ENCODE data around the gene SCO2.

Gene SCO2

GRCh38 chr22:50518606-50519005, 6.8 kb downstream of the SCO2 start:
- no peak for DNase-seq

- no peak for DNase-seq
Measured at GRCh38 chr22:50517495-50518260, 7.7 kb downstream of the SCO2 start.

- no peak for DNase-seq
Measured at GRCh38 chr22:50516891-50517290, 8.5 kb downstream of the SCO2 start.

GRCh38 chr22:50516068-50516467, 9.3 kb downstream of the SCO2 start:
- no peak for DNase-seq

- DNase-seq, result no peak
Measured at GRCh38 chr22:50513175-50513574, 12.2 kb downstream of the SCO2 start.

GRCh38 chr22:50508897-50509296, 16.5 kb downstream of the SCO2 start:
- no peak for DNase-seq

- DNase-seq, result peak; percentile 100
Measured at GRCh38 chr22:50507991-50508884, 17.2 kb downstream of the SCO2 start, which contains the start of gene NCAPH2. NCAPH2 (plus strand) TSS chr22:50508224; CDS start chr22:50508338, 114 bp downstream.

- DNase-seq, result peak; percentile 97
Measured at GRCh38 chr22:50507421-50507990, 17.9 kb downstream of the SCO2 start, which contains the start of gene LMF2. LMF2 (minus strand) TSS chr22:50507702; CDS start chr22:50507675, 27 bp downstream.

GRCh38 chr22:50506611-50507420, 18.6 kb downstream of the SCO2 start:
- DNase-seq, result no peak

GRCh38 chr22:50505776-50506610, 19.4 kb downstream of the SCO2 start:
- DNase-seq, result no peak

GRCh38 chr22:50505276-50505775, 20.1 kb downstream of the SCO2 start:
- no peak for DNase-seq

- no peak for DNase-seq
Measured at GRCh38 chr22:50504369-50505211, 20.8 kb downstream of the SCO2 start.

GRCh38 chr22:50503475-50504145, 21.8 kb downstream of the SCO2 start:
- DNase-seq, result no peak

- no peak for DNase-seq
Measured at GRCh38 chr22:50502628-50503474, 22.5 kb downstream of the SCO2 start.

- DNase-seq, result no peak
Measured at GRCh38 chr22:50502096-50502495, 23.3 kb downstream of the SCO2 start.

GRCh38 chr22:50500452-50500851, 24.9 kb downstream of the SCO2 start:
- no peak for DNase-seq

- DNase-seq, result peak; percentile 84
Measured at GRCh38 chr22:50498322-50498890, 27.0 kb downstream of the SCO2 start.

GRCh38 chr22:50497093-50497492, 28.3 kb downstream of the SCO2 start:
- no peak for DNase-seq
